ENCODE measurements around the gene LYPD6B.

LYPD6B gene

DNA sequence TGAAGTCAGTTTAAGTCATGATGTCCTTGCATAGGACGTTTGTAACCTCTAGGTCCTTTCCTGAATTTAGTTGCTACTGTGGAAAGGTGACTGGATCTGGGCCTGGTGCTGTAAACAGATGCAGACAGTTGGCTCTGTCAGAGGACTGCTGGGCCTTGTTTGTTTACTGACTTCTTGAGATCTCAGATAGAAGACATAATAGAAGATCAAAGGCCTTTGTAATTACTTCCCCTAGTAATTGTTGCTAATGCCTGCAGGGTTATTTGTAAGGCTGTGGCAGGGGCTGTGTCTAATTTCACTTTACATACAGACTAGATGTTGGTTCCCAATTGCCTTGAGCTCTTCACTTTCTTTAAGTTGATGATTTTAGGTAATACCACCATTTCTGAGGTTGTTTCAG, 42.5 kb downstream of the LYPD6B start:
- DNase-seq: no peak

DNA sequence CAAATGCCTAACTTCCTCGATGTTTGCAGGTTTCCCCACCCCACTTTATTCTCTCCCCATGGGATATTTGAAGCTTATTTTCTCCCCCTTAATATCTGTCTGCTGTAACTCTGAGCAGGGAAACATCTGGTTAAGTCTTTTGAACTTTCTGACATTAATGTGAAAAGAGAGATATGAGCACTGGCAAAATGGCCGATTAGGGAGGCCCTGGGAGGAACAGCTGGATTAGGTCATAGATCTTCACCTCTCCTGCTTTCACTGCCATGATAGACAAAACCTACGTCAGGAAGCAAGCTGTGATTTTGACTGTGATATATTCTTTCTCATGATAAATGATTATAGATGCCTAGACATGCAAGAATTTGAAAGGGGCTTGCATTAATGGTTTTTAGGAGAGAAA, 43.6 kb downstream of the LYPD6B start:
- no peak for DNase-seq

DNA sequence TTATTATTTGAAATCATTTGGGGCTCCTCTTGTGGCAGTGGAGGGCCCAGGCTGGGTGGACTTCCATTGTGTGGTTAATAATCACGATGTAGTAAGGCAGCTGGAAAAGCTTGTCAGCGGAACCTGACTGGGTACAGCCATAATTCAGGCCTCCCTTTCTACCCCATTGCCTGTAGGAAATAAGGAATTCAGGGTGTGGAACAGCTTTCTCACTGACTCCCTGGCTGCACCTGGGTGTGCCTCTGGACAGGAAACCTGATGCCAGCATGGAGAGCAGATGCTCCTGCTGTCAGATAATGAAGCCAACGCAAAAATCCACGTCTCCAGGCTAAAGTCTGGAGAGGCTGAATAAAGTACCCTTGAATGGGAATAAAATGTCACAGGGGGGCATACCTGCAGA, 44.2 kb downstream of the LYPD6B start:
- DNase-seq: no peak

DNA sequence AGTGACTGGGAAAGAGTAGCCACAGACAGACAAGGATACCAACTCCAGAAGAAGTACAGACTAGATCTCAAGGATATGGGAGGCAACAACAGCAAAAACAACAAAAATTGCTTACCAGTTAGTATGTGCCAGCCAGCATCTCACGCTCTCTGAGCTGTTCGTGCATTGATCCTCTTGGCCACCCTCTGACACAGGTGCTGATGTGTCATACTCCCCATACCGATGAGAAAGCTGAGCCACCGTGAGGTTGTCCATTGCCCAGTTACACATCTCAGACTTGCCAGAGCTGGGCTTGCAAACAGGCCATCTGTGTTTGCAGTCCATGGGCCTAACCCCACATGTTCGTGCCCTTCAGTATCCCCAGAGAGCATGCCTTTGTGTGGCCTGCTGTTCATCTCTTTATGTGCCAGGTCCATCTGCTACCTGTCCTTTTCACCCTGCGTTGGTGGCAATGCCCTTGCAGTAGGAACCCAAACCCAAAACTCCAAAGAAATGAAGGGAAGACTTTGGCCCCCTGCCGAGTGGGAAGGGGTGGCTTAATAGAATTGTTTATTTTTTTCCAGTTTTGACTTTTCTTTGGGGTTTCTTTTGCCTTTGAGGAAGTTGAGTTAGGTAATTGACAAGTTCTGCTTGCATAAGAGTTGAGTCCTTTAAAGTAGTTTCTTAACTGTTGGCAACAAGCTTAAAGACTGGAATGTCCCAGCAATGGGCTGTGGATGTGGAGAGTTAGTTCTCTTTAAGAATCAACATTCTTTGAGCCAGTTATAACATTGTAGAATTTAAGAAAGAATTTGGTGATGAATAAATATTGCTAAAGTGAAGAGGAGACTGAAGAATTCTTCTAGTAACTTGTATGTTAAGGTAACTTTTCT, 46.7 kb downstream of the LYPD6B start:
- no peak for DNase-seq

DNA sequence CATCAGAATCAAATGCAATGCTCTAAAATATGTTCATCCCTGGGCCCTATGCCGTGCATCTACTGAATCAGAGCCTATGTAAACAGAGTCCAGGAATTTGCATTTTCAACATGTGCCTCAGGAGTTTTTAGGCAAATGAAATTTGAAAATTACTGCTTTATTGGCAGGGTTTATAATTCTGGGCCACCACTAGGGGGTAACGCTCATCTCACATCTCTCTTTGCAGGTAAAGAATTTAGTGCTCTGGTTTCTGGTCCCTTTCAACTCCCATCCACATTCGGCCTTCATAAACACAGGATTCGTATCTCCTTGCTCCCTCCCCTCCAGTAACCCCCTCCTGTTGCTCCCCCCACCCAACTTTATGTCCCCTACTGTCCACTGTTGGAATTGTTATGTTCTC, 49.3 kb downstream of the LYPD6B start:
- DNase-seq: no peak

DNA sequence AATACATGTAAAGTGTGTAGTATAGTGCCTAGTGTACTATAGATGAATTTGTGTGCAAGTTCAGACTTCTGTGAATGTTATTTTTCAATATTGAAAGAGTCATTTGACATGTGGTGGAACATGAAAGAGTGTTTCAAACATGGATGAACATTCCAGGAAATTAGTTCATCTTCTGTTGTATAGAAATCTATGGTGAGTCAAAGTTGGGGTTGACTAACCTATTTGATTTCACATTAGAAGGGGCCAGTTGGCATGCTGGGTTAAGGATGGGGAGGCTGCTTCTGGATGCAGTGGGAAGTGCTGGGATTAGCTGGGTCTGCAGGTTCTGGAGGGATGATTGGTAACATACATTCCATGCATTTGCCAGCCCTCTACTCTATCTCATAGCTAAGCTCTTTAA, 50.6 kb downstream of the LYPD6B start:
- no peak for DNase-seq

DNA sequence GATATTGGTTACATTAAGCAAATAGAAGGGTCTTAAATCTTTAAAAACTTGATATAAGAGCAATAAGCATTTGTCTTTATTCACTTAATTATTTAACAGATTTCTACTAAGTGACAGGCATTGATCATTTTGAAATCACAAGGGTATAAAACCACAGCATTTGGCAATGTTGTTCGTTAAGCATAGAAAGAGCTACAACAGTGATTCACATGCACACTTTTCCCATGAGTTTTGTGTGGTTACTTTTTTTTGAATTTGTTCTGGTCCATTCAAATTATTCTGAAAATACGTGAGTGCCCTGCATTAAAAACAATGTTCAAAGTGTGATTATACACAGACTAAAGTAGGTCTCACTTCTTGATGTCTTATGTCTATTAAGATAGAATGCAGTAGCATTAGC, 52.2 kb downstream of the LYPD6B start:
- no peak for DNase-seq

DNA sequence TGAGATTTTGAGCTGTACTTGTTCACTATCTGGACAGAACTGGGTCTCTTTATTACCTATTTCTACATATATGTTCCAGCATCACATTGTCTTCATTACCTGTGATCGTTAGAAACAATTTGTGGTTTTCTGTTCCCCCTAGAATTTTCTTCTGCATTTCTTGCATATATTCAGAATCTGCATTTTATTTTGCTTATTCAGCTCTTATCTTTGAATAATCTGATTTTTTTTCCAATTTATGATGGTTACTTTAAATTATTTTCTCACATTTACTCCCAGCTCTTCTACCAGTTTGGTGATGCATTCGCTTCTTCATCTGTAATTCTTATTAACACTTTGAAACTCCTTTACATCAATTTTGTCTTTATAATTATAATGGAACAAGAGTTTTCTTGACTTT, 55.1 kb downstream of the LYPD6B start:
- DNase-seq: no peak

DNA sequence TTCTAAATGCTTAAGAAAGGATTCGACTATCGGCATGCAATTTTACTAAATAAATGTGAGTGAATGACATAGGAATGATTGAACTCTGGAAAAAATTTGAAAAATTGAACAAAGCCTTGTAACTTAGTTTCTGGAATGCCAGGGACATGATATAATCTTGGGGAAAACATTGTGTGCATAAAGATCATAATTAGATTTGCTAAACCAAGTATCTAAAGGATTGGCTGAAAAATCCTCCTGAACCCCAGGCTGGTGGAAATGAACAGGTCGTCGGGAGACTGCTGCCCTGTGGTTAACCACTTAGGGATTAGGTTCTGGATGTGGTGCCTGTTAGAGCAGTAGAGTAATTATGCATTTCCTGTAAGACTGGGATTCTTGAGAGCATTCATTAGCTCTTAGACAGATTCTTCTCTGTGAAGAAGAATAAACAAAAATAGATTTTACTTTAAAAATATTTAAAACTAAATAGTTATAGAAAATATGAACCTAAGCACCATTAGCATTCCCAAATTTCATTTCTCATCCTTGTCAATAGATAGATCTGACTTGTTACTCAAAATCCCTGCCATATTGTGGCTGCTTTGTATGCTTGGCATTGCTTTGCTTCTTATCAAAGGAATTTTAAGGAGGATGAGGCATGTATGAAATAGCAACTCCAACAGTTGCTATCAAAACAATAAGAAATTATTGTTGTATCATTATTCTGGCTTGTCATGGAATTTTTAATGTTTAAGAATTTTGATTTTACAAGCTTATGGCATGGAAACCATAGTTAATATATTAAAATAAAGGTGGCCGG, 55.9 kb downstream of the LYPD6B start:
- no peak for DNase-seq

DNA sequence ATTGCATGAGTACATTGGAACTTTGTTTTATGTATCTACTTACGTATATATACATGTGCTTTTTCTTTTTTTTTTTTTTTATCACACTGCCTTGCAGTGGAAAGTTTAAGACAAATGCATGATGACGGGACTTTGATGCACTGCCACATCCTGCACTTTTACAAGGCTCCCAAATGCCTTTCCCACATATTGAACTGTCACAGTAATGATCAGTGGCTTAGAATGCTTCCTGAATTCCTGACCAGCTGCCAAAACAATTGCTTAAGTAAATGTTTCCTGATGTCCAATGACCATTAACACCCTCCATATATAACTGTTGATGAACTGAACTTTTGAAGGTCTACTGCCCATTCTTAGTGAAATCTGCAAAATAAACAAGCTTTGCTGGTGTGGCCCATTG, 60.2 kb downstream of the LYPD6B start:
- no peak for DNase-seq

DNA sequence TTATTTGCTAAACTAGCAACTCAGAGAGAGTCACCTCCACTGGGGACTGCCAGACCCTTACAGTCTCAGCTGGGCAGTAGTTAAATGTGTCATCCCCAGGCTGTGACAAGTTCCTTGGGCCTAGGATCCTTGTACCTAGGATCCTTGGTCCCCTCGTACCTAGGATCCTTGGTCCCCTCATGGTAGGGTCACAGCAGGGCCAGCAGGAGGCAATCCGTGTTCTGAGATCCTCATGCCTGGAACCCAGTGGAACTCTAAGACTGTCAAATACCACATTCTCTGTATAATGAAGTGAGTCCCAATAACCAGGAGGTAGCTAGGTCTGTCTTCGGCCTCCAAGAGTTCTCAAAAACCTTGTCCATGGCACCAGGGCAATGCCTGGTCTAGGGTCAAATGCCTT, 60.8 kb downstream of the LYPD6B start:
- no peak for DNase-seq

DNA sequence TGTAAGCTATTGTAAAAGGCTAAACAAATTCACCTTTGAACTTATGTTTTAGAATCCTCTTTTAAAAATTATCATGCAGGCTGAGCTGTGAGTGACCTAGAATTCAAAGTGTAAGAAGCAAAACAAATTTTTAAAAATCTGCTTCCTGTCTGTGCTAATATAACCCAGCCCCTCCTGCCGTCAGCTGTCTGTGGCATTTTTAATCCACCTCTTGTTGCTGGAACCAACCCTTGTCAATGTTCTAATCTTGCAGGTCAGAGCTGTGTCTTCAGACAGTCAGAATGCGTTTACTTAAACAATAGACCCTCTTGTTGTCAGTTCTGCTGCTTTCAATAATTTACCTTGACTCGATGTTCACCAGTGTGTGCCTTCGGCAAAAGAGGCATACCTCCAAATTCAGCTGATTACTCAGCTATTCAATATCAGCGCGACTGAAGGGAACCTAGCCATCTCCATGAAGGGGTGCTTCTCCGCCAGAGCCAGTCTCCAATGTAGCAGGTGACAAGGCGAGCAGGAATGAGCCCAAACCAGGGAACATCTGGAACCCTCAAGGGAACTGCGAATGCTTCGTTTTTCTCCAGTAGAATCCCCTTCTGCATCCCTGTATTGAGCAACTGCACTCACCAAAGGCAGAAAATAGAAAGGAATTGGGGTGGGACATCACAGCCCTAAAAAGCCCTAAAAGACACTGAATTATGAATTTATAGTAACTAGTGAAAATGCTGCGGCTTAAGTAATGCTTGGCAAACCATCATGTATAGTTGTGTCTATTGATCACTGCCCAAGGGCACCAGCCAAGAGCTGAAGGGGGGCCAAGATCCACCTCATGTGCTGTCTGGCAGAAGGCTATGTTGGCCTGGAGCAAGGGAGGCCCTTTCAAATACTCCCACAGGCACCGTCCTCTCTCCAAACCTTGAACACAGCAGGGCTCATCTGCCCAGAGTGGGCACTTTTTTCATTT, 62.5 kb downstream of the LYPD6B start:
- DNase-seq: no peak

DNA sequence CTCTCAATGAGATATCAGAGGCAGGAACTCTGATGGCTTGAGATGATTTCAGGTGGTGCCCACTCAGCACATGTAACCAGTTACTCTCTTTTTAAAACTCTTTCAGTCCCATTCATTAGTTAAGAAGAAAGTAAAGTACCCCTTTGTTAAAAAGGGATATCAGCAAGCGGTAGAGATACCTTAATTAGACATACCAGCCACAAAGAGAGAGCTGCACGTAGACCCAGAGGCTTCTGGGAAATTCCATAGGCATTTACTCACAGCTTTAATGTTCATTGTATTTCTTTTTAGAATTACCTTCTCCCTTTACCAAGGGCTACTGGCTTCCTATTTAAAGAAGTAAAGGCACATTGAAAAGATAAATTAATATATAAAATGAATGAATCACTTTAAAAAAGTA, 63.3 kb downstream of the LYPD6B start:
- DNase-seq: no peak

DNA sequence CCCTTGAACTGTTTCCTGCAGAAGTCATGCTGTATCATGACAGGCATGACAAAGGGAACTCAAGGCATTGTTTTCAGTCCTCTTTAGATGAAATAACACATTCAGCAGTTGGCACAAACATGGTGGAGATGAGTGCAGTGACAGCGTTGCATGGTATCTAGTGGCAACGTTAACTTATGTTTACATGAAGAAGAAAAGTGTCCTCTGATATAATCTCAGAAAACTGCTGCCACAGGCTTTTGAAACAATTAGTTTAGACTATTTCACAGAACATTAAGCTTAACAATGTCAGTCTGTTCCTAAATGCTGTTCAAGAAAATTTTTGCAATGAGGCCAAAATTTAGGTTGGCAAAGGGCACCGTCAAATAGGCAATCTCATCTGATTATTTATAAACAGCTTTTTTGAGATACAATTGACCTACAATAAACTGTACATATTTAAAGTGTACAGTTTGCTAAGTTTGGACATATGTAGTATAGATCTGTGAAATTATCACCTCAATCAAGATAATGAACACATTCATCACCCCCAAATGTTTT, 64.7 kb downstream of the LYPD6B start:
- DNase-seq: no peak

DNA sequence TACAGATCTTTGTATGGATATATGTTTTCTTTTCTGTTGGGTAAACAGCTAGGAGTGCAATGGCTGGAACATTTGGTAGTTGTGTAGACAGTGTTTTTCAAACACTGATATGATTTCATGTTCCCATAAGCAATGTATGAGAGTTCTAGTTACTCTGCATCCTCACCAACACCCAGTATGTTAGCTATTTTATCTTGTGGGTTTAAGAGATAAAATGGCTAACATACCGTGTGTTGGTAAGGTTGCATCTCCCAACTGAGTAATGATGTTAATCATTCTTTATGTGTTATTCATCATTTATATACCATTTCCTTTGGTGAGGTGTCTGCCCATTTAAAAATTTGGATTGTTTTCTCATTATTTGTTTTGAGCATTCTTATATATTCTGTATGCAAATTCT, 65.7 kb downstream of the LYPD6B start:
- DNase-seq: no peak

DNA sequence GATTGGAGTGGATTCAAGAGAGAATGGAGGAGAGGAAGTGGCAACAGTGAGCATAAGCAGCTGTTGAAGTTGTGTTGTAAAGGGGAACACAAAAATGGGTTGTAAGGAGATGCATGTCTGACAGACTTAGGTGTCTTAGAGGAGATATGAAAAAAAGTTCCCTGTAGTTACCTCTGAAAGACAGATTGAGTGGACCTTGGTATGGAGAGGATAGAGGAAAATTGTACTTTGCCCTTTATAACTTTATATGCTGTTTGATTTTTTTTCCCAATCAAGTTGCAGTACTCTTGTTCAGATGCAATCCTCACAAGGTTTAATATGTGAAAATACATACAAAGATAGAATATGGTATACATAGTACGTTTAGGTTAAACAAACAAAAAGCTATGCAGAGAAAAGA, 73.6 kb downstream of the LYPD6B start:
- DNase-seq: no peak

DNA sequence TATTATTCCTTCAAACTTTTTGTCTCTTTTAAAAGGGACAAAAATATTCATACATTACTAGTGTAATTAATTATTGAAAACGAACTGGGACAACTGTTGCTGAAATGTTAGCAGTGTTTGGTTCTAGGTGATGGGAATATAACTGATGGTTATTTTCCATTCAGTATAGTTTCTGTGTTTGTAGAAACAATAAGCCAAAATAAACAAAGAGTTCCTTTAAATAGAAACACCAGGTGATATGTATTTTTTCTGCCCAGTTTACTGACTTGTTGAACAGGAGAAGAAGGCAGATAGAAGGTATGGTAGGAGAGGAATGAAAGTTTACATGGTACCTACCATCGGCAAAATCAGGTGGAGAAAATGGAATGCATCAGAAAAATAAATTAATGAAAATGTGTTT, 74.2 kb downstream of the LYPD6B start:
- no peak for DNase-seq

DNA sequence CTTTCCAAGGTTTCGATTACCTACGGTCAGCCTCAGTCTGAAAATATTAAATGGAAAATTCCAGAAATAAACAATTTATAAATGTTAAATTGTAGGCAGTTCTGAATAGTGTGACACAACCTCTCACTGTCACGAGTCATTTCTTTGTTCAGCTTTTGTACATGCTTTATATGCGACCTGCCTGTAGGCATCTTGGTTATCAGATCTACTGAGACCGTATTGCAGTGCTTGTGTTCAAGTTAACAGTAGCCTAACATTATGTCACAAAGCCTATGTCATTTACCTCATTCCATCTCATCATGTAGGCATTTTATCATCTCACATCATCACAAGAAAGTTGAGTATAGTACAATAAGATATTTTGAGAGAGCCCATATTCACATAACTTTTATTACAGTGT, 77.3 kb downstream of the LYPD6B start:
- no peak for DNase-seq

DNA sequence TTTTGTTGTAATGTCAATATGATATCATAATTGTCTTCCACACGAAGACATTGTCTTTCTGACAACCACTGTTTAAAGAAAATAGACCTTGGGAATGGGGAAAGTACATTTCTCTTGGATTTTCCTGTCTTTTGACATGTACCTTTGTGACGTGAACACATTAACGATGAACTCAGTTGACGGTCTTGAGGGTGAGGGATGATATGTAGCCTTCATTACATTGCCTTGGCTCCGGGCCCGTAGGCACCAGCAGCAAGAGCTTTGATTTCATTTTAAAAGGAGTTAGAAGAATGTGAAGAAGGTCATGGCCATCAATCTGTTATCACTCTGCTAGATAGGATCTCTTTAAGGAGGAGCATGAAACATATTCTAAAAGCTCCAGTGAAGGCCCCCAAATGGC, 80.9 kb downstream of the LYPD6B start:
- DNase-seq: no peak

DNA sequence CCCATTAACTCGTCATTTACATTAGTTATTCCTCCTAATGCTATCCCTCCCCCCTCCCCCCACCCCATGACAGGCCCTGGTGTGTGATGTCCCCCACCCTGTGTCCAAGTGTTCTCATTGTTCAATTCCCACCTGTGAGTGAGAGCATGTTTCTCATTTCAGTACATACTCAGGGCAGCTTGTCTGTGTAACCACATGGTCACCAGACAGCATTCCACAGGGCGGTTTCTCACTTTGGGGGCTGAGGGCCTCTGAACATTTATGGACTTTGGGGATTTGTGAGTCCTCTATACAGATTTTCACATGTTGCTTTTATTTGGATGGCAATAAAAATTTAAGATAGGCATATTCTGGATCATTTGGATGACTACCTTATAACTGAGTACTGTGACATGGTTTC, 84.0 kb downstream of the LYPD6B start:
- no peak for DNase-seq

DNA sequence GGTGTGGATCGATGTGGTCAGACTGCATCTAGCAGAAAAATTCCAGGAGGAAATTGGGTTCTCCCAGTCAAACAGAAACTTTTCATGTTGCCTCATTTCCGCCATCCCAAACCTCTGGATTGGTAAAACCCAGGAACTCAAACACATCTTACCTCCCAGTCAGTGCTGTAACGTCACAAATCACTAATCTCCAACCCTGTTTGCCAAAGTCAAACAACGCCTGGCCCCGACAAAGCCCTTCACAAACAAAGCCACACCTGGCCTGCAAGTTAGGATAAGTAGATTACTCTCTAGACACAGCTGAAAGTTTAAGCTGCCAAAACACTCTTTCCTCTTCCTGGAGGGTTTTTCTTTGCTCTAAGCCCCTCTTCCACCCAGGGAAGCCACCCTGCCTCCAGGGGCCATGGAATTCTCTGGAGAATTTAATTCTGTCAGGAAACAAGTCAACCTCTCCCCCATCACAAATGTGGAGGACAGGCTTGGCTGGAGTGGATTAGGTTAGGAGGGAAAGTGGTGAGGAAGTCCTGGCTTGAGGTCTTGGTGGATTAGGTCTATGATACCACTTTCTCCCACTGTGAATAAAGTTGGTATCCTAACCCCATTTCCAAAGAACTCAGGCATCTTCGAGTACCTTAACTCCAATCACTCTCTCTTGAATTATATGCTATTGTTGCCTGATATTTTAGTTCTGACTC, 86.7 kb downstream of the LYPD6B start:
- no peak for DNase-seq

DNA sequence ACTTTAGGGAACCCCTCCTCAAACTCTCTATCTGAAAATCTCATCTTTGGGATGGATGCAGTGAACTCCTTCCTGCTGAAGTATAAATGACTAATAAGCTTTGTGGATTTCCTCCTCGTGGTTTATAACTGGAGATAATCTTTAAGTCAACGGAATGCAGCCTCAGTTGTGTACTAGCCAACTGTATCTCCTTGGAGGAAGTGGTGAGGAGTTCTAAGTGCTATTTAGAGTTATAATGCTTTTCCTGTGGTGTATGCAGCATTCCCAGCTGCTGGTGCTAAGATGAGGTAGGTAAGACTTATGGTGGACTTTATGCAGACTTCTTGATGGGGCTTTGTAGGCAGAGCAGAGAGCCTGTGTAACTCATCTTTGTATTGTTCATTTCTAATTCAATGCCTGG, 90.9 kb downstream of the LYPD6B start:
- DNase-seq: no peak
